LHCN-M2 (cell line): ENCODE data around the gene RFPL3. TPM values are rescaled to one million over a fixed set of nuclear protein-coding genes. Genes with fewer than 3 reads are reported as not detected.

Source experiments
- total RNA-seq: library from RNA; depleted of rRNA; stranded (reverse); fragments of >200 nt; gene quantifications from 2 replicates; pipeline ENCODE4 v1.2.3, GENCODE V29; 2014; rRNA removed

The RFPL3 gene
- total RNA-seq, 1 experiment from 2014 or later: not detected

Other genes starting within 250 kb of the RFPL3 start
- gene C22orf42, start 198.6 kb upstream of the RFPL3 start, total RNA-seq: not detected in 2 replicates
- gene RFPL2, start 152.8 kb upstream of the RFPL3 start, total RNA-seq: not detected in 2 replicates
- not detected in 2 replicates for gene SLC5A4, start 102.5 kb upstream of the RFPL3 start, total RNA-seq
- gene RTCB, start 54.4 kb downstream of the RFPL3 start, total RNA-seq: 101 and 102 TPM in 2 replicates
- gene BPIFC, start 106.6 kb downstream of the RFPL3 start, total RNA-seq: not detected in 2 replicates
- gene FBXO7, start 116.9 kb downstream of the RFPL3 start, total RNA-seq: 85.6 and 89.5 TPM in 2 replicates